HG02938 (cell line): Measurements from ENCODE around the gene MAGI3.
"Not testable (repeated sequence)": the region's sequence is repeated elsewhere in the genome, so short reads cannot be mapped to it uniquely, and the experiment has no call there.

Experiments used
- ATAC-seq: cut with Tn5 transposase; IDR thresholded peaks from one replicate; pipeline ENCODE4 v1.9.1; 2021; ENCODE audit warnings: mild to moderate bottlenecking, moderate library complexity; ENCODE audit not compliant: unreplicated experiment

MAGI3 gene

DNA sequence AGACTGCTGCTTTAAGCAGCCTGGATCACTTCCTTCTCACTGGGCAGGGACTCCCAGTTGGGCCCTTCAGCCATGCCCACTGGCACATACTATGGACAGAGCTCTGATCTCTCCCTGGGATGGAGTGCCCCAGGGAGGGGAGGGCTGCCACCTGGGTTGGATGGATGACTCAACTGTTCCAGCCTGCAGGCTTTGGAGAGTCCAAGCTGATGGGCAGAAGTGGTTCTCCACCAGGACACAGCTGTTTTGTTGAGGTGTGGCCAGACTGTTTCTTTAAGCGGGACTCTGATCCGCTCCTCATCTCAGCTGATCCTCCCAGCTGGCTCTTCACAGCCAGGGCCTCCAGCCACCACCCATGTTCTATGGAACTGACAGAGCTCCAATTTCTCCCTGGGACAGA is 166.9 kb downstream of the MAGI3 start:
- ATAC-seq, result no peak

GRCh38 chr1:113565621-113566020 is 175.3 kb downstream of the MAGI3 start:
- ATAC-seq, result no peak

- ATAC-seq, result no peak
These were observed 177.1 kb downstream of the MAGI3 start for GRCh38 chr1:113567427-113567826.

GRCh38 chr1:113575744-113576260 is 185.5 kb downstream of the MAGI3 start:
- not testable (repeated sequence) for ATAC-seq

DNA sequence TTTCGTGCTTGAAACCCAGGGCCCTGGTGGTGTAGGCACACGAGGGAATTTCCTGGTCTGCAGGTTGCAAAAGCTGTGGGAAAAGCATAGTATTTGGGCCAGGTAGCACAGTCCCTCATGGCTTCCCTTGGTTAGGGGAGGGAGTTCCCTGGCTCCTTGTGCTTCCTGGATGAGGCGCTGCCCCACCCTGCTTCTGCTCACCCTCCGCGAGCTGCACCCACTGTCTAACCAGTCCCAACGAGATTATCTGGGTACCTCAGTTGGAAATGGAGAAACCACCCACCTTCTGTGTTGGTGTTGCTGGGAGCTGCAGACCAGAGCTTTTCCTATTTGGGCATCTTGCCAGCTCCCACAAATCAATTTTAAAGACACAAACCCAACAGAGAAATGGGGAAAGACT is 186.0 kb downstream of the MAGI3 start:
- no peak for ATAC-seq

DNA sequence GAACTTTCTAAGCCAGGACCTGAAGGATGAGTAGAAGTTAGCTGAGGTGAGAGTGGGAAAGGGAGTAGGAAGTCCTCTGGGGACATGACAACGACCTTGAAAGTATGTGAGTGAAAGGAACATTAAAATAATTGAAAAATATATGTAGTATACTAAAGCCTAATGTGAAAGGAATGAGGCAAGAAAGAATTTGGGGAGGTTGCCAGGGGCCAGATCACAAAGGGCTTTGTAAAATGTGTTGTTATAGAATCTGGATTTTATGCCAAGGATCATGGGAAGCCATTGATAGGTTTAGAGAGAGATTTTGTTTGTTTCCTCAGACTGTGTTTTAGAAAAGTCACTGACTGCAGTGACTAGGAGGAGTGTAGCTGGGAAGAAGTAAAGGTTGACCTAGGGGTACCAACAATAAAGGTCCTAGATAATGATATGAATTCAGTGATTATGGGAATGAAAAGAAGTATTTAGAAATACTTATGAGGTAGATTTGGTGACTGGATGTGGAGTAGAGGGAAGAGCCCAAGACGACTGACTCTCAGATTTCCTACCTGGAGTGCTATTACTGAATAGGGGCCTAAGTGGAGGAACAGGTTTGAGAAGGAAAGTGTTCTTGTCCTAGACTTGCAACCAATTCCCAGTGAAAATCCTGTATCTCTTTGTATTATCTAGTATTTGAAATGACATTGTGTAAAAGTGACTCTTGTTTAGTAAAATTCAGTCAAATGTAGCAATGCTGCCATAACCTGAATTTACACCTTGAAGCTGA is 189.1 kb downstream of the MAGI3 start:
- no peak for ATAC-seq

DNA sequence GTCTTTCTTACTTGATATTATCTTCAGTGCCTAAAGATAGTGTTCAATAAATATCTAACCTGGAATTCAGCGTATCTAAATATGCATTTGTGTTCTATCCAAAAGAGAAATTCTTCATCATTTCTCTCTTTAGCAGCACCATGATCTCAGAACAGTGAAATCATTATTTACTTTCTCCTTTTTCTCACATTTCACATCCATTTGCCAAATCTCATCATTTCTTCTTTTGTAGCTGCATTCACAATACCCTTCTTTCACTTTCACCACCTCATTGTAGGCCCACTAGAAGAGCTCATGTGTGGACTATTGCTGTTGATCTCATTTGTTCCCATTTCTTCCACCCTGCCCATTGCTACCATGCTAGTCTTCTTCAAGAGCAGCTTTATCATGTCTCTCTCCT is 191.0 kb downstream of the MAGI3 start:
- ATAC-seq, result no peak

DNA sequence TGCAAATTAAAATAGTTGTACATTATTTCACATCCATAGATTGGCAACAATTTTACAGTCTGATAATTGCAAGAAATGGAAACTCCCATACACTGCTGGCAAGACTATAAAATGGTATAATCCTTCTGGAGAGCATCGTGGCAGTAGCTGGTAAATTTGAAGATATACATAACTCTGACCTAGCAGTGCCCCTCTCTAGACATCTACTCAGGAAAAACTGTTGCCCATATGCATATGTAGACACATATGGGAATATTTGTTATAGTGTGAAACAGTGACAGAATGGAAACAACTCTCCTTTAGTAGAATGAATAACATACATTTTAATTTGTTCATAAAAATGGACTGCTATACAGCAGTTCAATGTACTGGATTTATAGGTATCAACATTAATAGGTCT is 191.8 kb downstream of the MAGI3 start:
- no peak for ATAC-seq

DNA sequence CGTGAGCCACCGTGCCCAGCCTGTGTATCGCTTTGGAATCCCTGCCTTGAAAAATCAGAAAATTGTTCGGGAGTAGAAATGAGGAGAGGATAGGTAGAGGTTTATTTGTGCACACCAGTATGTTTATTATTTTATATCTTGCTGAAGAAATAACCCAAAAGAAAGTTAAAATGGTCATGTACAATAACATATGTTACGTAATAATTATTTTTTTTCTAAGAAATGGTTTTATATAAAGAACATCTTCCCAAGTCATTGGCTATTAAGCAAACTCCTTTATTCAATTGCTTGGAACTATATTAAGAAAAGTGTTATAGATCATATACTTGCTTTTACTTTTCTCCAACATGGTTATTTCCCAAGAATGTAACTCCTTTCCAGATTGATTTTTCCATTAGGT is 197.2 kb downstream of the MAGI3 start:
- ATAC-seq, result no peak

- ATAC-seq, result no peak
These were observed 201.9 kb downstream of the MAGI3 start for GRCh38 chr1:113592230-113592629.

- no peak for ATAC-seq
These were observed 203.4 kb downstream of the MAGI3 start for GRCh38 chr1:113593550-113594297.

GRCh38 chr1:113604466-113604865 is 214.2 kb downstream of the MAGI3 start:
- ATAC-seq, result not testable (repeated sequence)

DNA sequence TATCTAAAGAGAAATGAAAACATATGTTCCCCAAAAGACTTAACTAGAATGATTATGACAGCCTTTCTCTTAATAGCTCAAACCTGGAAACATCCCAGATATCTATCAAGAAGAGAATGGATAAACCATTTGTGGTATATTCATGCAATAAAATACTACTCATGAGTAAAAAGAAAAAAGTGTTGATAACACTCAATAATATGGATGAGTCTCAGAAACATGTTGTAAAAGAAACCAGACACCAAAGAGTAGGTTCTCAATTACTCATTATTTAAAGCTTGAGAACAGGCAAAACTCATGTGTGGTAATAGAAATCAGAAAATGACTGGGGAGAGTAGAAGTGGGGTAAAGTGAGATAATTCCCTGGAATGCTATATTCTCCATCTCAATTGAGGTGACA is 214.8 kb downstream of the MAGI3 start:
- no peak for ATAC-seq

DNA sequence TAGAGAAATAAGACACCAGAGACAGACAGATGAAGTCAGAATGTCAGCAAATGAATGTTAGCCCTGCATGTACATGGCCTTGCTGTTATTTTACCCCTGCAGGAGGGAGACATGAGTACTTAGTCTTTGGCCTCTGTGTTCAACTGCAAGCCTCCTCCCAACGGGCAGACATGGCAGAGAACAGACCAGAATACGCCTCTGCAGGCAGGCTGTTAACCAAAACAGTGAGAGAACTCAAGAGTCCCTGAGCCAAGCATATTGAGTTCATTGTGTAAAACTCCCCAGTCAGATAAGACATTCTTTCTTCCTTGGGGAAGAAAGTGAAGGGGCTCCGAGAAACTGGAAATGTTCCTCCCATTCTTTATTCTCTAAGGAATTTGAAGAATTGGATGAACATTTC is 218.1 kb downstream of the MAGI3 start:
- ATAC-seq, result no peak

GRCh38 chr1:113610372-113610771 is 220.1 kb downstream of the MAGI3 start:
- ATAC-seq, result no peak

- no peak for ATAC-seq
These were observed 225.1 kb downstream of the MAGI3 start for GRCh38 chr1:113615425-113615824.

GRCh38 chr1:113616156-113616555 is 225.8 kb downstream of the MAGI3 start:
- ATAC-seq, result no peak

DNA sequence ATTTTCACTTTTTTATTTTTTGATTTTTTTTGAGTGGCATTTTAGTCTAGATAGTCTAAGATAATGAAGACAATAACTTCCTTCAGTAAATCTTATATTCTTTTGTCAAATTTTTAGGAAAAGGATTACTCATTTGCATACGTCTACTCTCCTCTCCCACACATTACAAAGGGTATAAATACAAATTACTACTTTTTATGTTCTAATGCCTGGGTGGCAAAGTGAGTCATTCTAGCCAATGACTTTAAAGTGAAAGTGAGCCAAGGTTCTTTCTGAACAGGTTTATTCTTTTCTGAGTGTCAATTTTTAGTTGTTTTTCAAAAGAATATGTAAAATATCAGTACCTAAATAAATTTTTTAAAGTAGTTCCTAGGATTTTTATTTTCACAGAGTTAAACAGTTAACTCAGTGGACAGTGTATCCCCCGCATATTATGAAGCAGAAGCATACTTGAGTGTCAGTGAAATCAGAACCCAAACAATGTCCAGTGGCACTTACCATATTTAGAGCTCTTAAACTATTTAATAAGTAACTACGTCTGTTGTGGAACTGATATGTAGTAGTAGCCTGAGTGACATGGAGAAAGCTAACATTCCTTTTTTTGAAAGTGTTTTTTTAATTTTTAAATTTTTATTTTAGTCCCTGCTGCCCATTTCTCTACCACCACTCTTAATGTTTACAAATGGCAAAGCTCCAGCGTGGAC is 227.3 kb downstream of the MAGI3 start:
- no peak for ATAC-seq

DNA sequence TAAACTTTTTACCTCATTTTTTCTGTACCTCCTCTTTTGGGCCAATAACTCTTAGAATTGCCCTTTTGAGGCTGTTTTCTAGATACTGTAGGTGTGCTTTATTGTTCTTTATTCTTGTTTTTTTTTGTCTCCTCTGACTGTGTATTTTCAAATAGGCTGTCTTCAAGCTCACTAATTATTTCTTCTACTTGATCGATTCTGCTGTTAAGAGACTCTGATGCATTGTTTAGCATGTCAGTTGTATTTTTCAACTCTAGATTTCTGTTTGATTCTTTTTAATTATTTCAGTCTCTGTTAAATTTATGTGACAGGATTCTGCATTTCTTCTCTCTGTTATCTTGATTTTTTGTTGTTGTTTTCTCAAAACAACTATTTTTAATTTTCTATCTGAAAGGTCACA is 238.7 kb downstream of the MAGI3 start:
- no peak for ATAC-seq

DNA sequence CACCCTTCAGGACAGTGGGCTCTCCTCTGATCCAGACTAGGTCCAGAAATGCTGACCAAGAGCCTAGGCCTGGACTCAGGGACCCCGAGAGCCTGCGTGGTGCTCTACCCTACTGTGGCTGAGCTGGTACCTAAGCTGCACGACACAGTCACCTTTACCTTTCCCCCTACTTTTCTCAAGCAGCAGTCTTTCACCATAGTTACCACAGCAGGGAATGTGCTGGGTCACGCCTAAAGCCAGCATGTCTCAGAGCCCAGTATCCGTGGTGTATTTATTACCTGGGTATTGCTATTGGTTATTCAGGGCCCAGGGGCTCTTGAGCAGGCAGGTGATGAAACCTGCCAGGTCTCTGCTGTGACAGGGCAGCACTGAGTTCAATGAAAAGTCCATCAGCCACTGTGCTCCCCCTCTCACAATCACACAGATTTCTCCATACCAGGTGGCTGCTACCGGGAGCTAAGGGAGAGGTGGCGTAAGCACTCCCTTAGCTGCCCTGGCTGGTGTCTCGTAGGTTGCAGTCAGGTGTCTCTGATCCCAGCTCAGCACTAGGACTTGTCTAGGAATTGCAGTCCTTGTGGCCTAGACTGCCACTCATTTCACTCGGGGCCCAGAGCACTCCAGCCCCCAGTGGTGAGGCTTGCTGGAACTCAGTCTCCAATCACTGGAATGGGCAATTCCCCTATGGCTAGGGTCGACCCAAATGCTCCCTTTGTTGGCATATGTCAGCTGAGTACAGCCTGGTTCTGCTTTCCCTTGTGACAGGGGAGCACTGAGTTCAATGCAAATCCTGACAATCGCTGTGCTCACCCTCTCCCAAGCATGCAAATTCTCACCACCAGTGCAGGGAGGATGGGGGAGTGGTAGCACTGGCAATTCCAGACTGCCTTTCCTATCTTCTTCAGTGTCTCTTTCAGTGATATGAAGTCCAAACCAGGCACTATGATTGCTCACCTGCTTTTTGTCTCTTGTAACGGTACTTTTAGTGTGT is 240.3 kb downstream of the MAGI3 start:
- no peak for ATAC-seq
